ENCODE results near the gene RBM47.
"Not testable (repeated sequence)": the region's sequence is repeated elsewhere in the genome, so short reads cannot be mapped to it uniquely, and the experiment has no call there.

RBM47 gene

GRCh38 chr4:40481977-40482376, 147.7 kb downstream of the RBM47 start:
- DNase-seq: no peak

DNA sequence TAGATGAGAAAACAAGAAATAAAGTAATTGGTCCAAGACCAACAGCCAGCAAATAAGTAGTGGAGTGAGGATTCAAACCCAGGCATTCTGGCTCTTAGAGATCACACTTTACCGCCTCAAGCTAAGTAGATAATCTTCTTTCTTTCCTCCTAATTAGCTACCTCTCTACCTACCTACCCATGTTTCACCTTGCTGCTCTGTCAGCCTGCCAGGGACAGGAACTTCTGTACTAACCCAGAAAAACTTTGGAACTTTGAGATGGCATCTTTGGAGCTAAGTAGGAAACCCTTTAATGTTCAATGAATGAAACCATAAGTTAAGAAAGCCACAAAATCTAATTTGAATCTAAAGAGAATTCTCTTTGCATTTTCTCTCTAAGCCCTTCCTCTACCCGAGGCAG, 149.4 kb downstream of the RBM47 start:
- DNase-seq: no peak

- DNase-seq: no peak
These were observed 150.3 kb downstream of the RBM47 start for GRCh38 chr4:40479378-40479777.

DNA sequence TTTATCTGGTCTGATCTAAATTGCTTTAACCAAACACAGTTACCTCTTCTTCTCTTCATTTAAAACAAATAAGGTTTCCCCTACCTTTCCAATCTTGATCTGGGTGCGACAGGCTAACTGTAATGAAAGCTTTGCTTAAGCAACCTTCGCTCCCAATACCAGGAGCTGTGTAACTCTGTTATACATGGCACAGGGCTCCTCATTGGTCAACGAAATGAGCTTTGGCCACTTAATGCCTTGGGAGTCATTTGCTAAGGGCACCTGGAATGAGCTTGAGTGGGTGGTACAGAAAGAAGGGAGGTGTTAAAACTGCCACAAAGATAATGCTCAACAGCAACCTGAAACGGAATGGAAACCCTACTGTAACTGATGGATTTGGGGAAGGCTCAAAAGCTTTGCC, 154.1 kb downstream of the RBM47 start:
- DNase-seq: no peak

- DNase-seq: no peak
These were observed 155.9 kb downstream of the RBM47 start for GRCh38 chr4:40473578-40474388.

DNA sequence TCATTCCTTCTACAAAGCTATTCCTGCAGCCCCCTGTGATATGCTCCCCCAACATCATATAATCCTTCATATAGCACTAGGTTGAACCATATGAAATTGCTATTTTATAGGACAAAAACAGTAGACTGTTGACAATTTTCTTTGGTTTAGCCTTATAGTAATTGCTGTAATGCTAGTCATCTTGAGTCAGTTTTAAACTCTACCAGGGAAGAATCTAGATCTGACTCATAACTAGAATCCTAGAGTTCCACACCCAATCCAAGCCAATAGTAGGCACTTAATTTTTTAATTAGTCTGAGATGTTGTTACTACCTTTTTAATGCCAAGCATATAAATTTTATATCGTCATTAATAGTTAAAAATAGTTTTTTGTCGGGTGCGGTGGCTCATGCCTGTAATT, 157.7 kb downstream of the RBM47 start:
- DNase-seq: no peak

DNA sequence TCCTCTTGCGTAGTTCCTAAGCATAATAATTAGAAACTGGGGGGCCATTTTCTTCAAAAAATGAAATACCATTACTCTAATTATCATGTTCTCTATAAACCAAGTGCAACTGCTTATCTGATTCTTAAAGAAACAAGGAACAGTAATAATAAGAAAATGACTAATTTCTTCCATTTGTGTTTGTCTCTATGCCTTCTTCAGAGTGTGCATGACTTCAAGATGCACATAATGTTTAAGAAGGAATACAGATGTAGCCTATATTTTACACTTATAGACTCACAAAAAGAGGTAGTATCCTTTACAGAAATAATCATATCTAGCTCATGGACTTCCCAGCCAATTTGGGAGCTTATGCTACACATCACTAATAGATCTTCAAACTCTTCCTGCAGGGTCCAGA, 162.9 kb downstream of the RBM47 start:
- DNase-seq: no peak

DNA sequence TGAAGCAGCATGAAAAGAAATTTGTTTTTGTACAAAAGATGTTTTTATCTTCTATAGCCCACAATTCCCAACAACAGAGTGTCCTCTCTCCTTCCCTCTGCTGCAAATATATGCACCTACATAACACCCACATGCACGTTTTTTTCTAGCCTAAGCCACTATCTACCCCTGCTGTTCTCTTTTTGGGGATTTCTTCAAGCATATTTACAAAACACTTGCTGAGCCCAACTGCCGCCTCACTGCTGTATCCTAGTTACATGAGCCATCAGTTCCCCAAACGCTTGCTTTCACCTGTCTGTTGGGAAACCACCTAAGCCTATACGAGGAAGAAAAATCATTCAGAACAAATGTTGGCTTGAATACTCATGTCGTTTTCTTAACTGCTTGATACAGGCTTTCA, 167.3 kb downstream of the RBM47 start:
- DNase-seq: no peak

DNA sequence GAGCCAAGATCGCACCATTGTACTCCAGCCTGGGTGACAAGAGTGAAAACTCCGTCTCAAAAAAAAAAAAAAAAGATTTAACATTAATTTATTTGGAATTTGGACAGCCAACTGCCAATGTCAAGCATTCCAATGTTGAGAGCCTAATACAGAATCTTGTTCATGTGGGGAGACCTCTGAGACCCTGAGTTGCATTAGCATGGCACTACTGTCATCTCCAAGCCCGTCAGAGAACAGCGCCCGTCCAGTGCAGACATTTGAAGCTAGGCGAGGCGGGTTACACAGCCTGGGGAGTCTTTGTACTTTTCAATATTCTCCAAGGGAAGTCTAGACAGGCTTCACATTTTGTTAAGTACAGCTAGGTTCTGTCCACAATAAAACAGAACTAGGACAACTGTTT, 167.8 kb downstream of the RBM47 start:
- DNase-seq: no peak

DNA sequence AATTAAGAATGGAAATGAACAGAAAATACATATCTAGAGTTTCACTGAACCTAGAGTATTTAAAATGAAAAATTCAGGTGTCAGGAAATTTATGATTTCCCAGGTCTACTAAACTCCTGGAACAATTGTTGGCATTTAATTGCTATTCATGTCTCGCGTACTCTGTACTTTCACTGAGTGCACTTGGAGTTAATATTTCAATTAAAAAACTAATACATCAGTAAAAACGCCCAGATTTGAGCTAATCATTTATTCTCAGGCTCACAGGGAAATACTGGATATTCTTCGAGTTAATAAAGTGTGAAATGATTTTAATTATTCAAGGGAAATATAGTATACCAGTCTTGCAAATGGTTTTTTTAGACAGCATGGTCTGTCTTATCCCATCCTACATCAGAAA, 168.6 kb downstream of the RBM47 start:
- DNase-seq: no peak

- no peak for DNase-seq
These were observed 171.0 kb downstream of the RBM47 start for GRCh38 chr4:40458683-40459082.

DNA sequence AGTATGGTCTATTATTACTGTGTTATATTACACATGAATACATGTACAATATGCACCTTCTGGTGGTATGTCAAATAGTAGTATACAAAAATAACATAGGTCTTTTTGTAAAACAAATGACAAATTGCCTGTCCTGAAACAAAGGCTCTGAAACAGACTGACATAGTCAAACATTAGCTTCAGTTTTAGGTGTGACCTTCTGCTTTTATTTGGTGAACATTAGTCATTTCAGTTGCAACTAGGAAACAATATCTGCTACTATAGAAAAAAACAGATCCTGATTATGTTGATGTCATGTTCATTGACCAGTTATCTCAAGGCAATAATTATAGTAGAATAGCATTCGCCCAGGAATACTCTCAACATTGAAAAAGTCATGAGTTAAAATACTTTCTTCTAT, 171.6 kb downstream of the RBM47 start:
- DNase-seq: no peak

DNA sequence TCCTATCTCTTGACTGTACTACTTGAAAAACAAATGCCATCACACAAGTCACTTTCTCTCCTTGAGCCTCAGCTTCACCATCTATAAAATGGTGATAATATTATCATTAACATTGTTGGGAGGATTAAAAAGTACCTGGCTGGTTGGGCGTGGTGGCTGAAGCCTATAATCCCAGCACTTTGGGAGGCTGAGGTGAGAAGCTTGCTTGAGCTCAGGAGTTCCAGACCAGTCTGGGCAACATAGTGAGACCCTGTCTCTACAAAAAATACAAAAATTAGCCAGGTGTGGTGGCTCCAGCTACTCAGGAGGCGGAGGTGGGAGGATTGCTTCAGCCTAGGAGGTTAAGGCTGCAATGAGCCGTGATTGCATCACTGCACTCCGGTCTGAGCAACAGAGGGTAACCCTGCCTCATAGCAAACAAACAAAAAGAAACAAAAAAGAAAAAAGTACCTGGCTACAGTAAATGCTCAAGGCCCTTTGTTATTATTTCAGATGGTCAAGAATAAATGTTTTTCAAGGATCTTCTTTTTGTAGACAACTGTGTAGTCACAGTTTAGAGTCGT, 174.2 kb downstream of the RBM47 start:
- DNase-seq: no peak

DNA sequence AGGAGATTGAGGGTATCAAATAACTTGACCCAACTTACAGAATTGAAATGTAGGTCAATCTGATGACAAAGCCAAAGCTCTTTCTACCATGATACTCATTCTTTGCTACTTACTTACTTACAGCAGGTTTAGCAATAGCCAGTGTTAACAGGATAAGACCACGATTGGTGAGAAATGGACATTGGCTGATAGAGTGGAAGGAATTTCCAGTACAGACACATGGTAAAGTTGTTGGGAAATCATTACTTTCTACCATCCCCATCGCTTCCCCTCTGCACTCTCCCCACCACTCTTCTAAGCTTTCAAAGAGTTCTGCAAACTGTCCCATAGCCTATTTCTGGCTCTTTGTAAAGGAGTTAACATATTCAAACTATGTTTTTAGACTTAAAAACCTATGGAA, 174.8 kb downstream of the RBM47 start:
- no peak for DNase-seq

- DNase-seq: no peak
These were observed 175.8 kb downstream of the RBM47 start for GRCh38 chr4:40453912-40454311.

GRCh38 chr4:40448875-40449274, 180.8 kb downstream of the RBM47 start:
- DNase-seq: no peak

DNA sequence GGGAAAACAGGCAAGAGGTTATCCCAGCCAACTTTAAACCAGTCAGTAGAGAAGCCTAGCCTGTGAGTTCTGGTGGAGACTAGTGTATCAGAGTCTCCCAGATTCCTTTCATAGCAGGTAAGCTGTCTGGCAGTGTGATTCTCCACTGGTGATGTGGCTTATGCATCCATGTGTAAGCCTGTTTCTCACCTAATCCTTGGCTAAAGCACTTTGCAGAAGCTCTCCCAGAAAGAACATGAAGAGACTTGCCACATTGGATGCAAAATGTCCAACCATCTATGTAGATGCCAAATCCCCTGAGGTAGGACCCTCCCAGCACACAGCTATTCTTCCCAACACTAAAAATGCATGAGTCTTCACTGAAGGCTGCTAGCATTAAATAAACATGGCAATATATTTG, 182.8 kb downstream of the RBM47 start:
- DNase-seq: no peak

GRCh38 chr4:40446261-40446750, 183.4 kb downstream of the RBM47 start:
- DNase-seq: not testable (repeated sequence)

GRCh38 chr4:40445671-40446070, 184.0 kb downstream of the RBM47 start:
- no peak for DNase-seq

GRCh38 chr4:40441430-40441829, 188.2 kb downstream of the RBM47 start:
- no peak for DNase-seq

DNA sequence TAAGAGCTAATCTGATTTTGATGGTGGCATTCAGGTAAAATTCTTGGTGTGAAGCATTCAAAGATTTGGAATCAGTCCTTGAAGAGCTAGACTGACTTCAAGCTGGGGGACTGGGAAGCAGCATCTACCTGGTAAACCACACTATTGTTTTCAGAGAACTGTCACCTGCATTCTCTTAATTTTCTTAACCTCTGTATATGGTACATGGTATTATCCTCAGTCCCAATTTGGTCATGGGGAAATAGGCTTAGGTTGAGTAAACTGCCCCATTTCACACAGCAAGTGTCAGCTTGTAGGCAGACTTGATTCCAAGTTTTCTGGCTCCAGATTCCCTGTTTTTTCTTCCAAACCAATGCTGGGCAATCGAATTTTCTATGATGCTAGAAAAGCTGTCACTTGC, 190.1 kb downstream of the RBM47 start:
- DNase-seq: no peak

DNA sequence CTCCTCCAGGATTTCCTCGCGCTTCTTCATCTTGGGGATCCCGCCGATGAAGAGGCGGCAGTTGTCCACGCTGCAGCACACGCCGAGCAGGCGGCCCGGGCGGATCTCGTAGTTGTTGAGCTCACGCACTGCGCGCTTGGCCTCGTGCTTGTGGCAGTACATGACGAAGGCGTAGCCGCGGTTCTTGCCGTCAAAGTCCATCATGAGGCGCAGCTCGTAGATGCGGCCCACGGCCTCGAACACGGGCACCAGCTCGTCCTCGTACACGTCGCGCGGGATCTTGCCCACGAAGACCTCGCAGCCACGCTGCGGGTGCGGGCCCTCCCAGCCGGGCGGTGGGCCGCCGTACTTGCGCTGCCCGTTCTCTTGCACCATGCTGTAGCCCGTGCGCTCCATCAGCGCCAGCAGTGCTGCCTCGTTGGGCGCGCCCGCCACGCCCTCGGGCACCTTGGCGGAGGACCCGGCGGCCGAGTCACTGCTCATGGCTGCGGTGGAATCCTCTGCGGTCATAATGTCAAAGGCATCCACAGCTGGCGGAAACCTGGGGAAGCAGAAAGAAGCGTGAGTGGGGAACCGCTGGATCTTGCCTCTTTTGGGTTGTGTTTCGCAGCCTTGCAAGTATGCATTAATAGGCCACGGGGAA, 191.2 kb downstream of the RBM47 start:
- DNase-seq: no peak

DNA sequence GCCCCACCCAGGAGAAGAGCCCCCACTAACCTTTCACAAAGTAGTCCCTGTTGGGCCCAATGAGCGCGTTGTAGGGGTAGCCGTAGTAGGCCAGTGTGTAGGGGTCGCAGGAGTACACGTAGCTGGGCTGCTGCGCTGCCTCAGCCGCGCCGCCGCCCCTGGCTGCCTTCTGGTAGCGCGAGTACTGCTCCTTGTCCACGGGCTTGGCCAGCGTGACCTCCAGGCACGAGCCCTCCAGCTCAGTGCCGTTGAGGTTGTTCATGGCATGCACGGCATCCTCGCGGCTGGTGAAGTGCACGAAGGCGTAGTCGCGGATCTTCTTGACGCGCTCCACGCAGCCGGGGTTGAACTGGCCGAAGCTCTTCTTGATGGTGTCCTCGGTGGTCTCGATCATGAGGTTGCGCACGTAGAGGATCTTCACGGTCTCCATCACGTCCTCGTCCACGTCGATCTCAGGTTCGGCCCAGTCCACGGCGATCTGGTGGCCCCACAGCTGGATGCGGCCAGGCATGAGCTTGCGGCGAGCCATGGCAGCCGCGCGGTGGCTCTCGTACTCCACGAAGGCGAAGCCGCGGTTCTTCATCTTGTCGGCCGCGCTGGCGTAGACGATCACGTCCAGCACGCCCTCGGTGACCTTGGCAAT, 191.8 kb downstream of the RBM47 start:
- no peak for DNase-seq

- DNase-seq: not testable (repeated sequence)
These were observed 194.4 kb downstream of the RBM47 start for GRCh38 chr4:40435306-40435705.
